DMS 273 treated with DMSO at 0.1 percent for 48 hours (cell line): ENCODE results near the gene DDX51.
"Not testable (repeated sequence)": the region's sequence is repeated elsewhere in the genome, so short reads cannot be mapped to it uniquely, and the experiment has no call there.

Source experiments
- DNase-seq: peaks from one replicate; lab custom pipeline; 2025; lab: John Stamatoyannopoulos, UW

The DDX51 gene

DNA sequence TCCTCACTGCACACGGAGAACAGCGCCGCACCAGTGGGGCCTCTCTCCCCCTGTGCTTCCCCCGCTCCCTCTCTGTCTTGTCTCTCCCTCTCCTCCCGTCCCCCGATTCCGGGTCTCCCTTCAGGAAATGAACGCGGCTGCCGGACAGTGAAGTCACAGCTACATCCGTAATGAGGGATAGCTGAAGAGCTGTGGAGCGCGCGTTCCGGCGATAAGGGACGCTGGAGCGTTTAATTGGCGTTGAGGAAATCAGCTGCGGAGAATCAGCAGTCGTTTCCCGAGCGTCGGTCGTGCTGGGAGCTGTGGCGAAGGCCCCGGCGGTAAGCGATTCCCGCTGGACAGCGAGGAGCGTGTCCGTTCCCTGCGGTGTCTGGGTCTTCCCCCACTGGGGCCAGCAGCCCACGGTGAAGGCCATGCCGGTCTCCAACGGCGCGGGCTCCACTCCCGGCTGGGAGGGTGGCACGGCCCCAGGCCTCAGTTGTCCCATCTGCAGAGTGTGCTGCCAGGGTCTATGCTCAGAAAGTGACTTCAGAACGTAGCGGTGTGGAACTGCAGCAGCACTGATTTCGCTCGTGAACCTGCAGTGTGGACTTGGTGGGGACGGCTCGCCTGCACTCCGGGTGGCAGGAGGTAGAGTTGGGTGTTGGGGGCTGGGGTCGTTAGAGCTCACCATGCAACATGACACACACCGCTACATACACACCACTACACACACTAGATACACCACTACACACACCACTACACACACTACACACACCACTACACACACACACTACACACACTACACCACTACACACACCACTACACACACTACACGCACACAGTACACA lies 11.0 kb upstream of the DDX51 start:
- DNase-seq: no peak

DNA sequence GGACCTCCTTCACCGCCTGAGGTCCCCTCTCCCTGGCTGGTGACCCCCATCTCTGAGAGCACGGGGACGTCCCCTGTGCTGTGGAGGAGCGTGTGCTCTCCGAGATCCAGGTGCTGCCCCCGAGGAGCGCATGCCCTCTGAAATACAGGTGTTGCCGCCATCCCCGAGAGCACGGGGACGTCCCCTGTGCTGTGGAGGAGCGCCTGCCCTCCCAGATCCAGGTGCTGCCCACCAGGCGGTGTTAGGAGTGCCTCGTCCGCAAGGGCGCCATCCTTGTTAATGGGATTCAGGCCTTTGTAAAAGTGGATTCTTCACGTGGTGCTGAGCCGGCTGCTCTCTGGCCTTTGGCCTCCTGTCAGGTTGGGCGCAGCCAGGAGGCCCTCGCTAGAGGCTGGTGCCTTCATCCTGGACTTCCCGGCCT lies 10.2 kb upstream of the DDX51 start:
- no peak for DNase-seq

DNA sequence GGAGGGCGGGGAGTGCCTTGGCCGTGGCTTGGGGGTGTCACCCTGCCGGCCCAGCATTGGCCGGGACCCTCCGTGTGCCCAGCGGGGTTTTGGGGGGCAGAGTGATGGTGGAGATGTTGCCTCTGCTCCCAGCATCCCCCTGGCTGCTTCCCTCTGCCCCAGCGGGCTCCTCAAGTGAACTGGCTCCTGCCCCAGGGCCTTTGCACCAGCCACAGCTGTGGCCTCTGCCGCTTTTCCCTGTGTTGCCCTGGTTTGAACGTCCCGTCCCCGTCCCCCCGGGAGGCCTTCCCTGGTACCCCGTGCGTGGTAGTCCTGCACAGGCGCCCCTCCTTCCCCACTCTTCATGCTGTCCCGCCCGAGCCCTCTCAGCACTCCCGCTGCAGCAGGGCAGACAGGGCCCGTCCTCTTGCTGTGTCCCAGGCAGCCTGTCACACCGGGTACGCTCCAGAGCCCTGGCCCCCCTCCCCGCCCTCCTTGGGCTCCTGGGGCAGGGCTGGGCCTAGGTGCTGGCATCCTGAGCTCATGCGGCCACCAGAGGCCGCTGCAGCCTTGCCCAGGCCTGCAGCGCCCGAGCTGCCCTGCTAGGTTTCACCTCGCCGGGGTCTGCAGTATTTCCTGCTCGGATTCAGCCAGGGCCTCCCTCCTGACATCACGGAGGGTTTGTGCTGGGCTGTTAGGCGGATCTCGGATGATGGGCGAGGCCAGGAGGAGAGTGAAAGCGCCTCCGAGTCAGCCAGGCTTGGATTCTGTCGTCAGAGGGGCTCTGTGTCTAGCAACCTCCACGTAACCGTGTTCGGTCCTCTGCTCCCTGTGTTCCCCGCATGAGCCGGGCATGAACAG lies 9.6 kb upstream of the DDX51 start:
- DNase-seq: no peak

DNA sequence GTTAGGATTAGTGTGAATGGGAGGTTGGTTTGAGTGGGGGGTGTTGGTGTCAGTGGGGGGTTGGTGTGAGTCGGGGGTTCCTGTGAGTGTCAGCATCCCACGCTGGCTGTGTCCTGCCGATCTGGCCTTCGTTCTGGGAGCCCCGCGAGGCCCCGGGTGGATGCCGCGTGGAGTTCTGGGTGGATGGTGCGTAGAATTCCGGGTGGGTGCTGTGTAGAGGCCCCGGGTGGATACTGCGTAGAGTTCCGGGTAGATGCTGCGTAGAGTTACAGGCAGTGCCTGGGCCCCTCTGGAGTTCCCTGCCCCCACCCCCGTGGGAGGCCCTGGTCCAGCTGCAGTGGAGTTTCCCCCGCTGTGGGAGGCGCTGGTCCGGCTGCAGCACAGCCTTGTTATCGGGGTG lies 8.8 kb upstream of the DDX51 start:
- DNase-seq: no peak

DNA sequence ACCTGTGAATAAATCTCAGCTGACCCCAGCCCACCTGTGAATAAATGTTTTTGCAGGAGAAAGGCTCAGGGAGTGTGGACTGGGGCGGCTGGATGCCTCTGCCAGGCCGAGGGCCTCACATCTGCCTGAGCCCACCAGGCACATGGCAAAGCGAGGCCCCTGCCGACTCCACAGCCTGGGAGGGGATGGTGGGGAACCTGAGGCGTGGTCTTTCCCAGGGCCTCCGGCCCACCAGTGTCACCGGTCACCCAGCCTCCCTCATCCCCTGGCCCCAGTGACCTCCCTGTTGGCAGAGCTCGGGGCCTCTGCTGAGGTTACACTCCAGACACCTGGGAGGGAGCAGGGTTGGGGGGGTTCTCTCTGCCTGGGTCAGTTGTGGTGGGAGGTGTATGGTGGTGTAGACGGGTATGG lies 8.3 kb upstream of the DDX51 start:
- no peak for DNase-seq

DNA sequence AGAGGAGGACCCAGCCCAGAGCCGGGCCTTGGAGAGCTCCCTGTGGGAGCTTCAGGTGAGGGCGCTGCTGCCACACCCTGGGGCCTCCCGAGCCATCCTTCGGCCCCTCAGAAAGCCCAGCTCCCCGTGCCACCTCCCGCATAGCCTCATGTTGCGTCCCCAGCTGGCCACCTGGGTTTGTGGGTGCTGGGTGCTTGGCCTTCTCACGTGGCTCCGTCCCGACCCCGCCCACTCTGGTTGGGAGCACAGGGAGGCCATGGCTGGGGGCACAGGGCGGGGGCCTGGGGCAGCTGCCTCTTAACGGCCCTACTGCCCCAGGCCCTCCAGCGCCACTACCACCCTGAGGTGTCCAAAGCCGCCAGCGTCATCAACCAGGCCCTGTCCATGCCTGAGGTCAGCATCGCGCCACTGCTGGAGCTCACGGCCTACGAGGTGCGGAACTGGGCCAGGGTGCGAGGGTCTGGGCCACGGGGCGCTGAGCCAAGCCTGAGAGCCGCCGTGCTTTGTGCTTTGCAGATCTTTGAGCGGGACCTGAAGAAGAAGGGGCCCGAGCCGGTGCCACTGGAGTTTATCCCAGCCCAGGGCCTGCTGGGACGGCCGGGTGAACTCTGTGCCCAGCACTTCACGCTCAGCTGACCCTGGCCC lies 7.8 kb upstream of the DDX51 start:
- DNase-seq: no peak

DNA sequence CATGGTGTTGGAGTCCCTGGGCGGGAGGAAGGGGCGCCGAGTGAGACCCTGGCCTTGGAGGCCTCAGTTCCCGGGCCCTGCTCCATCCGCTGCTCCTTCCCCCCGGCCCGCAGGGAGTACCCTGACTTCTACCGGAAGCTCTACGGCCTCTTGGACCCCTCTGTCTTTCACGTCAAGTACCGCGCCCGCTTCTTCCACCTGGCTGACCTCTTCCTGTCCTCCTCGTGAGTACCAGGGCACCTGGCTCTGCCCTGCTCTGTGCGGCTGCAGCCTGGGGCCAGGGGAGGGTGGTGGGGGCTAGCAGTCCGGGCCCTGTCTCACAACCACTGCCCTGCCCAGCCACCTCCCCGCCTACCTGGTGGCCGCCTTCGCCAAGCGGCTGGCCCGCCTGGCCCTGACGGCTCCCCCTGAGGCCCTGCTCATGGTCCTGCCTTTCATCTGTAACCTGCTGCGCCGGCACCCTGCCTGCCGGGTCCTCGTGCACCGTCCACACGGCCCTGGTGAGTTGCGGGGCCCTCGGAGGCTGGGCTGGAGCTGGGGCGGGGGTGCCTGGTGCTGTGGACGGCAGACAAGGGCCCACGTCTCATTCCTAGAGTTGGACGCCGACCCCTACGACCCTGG lies 7.1 kb upstream of the DDX51 start:
- no peak for DNase-seq

DNA sequence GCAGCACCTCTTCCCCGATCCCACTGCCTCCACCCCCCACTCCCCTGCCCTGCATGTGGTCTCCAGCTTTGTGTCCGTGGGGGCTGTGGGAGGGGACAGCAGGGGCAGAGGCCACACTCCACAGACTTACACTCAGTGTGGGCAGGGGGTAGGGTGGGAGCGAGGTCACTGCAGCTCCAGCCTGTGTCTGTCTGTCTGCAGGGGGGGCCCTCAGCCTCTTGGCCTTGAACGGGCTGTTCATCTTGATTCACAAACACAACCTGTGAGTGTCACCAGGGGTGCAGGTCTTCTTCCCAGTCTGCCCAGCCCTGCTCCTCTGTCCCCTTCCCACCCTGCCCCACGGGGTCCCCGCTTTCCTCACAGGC lies 6.6 kb upstream of the DDX51 start:
- no peak for DNase-seq

DNA sequence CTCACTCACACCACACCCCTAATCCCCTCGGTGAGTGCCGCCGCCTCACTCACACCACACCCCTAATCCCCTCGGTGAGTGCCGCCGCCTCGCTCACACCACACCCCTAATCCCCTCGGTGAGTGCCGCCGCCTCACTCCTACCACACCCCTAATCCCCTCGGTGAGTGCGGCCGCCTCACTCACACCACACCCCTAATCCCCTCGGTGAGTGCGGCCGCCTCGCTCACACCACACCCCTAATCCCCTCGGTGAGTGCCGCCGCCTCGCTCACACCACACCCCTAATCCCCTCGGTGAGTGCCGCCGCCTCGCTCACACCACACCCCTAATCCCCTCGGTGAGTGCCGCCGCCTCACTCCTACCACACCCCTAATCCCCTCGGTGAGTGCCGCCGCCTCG lies 5.4 kb upstream of the DDX51 start:
- DNase-seq: not testable (repeated sequence)

DNA sequence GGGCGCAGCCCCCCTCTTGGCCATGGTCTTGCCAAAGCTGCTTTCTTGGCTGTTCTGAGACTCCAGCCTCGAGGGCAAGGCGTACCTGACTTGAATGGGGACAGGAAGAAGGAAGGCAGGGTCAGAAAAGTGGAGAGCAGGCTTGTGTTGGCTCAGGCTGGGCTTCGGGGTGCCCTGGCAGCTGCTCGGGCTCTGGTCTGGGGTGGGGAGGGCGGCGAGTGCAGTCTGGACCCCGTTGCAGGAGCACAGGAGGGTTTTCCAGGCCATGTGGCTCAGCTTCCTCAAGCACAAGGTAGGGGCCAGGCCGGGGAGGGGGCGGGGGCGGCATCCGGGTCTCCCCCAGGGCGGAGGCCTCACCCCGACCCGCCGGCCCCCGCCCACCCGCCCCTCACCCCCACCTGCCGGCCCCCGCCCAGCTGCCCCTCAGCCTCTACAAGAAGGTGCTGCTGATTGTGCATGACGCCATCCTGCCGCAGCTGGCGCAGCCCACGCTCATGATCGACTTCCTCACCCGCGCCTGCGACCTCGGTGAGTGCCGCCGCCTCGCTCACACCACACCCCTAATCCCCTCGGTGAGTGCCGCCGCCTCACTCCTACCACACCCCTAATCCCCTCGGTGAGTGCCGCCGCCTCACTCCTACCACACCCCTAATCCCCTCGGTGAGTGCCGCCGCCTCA lies 4.4 kb upstream of the DDX51 start:
- no peak for DNase-seq

DNA sequence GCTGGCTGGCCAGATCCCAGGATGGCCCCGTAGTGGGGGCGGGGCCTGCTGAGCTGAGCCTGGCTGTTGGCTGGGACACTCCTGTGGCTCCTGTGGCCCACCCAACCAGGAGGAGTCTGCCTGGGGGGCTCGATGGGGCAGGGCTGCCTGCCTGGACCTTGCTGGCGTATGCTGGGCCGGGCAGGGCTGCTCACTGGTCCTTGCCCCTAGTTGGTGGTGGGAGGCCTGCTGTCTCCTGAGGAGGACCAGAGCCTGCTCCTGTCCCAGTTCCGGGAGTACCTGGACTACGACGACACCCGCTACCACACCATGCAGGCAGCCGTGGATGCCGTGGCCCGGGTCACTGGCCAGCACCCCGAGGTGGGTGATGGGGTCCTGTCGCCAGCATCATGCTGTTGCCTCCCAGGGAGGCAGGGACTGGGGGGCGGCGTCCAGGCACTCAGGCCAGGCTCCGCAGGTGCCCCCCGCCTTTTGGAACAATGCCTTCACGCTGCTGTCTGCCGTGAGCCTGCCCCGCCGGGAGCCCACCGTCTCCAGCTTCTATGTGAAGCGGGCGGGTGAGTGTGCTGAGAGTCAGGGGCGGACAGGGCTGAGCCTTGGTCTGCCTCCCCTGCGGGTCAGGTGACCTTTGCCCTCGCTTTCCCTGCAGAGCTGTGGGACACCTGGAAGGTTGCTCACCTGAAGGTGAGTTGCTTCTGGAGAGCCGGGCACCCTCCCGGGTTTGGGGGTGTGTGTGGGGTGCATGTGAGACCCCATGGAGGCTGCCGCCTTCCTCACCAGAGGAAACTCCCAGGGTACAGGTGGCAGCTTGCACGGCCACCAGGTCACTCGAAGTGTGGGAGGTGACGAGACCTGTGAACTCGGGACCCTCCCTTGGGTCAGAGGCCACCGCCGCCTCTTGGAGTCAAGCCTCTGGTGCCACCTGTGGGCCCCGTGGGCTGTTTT lies 3.6 kb upstream of the DDX51 start:
- DNase-seq: no peak

DNA sequence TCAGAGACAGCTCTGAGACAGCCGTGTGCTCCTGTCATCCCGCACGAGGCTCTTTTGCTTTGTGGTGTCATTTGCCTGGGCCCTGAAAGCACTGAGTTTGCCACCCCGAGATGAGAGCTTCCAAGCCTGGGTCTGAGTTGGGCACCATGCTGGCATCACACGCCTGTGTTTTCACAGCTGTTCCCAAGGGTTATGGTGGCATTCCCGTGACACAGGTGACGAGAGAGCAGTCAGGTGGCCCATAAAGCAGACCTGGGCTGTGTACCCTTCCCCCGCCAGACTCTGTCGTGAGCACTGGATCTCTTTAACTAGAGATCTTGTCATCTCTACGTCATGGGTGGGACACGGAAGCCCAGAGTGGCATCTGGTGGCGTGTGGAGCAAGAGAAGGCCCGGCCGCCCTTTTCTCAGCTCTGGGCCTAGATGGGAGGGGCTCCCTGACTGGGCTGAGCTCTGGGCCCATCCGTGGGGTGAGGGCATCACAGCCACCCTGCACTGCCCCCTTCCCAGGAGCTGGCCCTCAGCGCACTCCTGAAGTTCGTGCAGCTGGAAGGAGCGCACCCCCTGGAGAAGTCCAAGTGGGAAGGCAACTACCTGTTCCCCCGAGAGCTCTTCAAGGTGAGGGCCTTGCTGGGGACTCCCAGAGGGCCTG lies 2.8 kb upstream of the DDX51 start:
- DNase-seq: no peak

DNA sequence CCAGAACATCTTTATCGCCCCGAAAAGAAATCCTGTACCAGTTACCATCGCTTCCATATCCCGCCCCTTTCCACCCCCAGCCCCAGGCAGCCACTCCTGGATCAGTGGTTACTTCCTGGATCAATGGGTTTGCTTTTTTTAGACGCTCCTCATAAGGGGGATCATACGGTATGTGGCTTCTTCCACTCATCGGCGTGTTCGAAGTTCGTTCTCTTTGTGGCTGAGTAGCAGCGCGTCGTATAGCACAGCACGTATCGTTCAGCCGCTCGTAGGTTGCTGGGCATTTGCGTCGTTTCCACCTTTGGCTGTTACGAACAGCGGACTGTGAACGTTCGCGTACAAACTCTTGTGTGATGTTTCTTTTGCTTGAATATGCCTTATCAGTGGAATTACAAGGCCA lies 2.0 kb upstream of the DDX51 start:
- no peak for DNase-seq

DNA sequence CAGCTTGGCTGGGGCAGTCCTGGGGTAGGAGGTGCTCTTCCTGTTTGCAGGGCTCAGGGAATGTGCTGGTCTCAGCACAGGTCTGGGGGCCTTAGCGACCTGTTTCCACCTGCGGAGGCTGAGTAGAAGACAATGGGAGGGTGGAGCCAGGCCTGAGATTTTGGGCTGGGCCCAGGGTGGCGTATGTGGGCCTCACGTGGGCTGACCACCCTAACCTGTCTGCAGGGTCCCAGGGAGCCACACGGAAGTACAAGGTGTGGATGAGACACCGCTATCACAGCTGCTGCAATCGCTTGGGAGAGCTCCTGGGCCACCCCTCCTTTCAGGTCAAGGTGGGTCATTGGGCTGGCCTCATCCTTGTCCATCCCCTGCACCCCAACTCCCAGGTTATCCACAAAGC lies 1.2 kb upstream of the DDX51 start:
- DNase-seq: no peak

DNA sequence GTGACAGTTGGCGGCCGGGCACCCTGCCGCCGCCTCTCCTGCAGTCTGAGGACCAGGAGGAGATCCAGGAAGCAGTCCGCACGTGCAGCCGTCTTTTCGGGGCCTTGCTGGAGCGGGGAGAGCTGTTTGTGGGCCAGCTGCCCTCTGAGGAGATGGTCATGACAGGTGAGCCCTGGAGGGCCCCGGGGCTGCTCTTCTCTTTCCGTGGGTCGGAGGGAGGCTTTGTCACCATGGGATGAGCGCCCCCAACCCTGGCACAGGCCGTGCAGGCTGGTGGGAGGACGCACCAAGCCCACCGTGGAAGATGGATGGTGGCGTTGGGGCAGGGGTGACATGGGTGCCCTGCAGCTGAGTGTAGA lies 670 bp upstream of the DDX51 start:
- no peak for DNase-seq

DNA sequence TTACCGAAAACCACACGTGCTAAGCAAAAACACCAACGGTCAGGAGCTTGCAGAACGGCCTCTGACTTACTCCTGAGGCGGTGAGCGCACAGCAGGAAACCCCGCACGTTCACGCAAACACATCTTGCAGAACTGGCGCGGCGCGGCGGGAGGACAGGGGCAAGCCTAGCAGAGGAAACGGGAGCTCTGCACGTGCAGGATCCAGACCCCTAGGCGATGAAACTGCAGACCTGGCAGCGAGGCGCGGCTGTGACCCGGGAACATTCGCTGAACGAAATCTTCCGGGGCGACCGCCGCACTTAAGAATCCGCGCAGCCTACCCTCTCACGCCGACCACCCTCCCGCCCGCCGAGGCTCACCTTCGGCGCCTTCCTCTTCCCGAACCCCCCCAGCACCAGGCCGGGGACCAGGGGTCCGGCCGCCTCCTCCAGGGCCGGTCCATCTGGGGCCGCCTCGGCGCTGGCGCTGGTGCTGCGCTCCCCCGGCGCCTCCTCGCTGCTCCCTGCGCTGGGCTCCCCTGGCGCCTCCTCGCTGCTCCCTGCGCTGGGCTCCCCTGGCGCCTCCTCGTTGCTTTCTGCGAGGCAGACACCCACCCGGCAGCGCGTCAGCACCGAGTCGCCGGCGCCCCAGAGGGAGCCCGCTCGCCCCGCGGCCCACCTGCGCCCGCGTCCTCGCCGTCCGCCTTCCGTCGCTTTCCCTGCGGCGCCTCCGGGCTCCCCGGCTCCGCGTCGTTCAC lies 615 bp downstream of the DDX51 start:
- DNase-seq: no peak

DNA sequence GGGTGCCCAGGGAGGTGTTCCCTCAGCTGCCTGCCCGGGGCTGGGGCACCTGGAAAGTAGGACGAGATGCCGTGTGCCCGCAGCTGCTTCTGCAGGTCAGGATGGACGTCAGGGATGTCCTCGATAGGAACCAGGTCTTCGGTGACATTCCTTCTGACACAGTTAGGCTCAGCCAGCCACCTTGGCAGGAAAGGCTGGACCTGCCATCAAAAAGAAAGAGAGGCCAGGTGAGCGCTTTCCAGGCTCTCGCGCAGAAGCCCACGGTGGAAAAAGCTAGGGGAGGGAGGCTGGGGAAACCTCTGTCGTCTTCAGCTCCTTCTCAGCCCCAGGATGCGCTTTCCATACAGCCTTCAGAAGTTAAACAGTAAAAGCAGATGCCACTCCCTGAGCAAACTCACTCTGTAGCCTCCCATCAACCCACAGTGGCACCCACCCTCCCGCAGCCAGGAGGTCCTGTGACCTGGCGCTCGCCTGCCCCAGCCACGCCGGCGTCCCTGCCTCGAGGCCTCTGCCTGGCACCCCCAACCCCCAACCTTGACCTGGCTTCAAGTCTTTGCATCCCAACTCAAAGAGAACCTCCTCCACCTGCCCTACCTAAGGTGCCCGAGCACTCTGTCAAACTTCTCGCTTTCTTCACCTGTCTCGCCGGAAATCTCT lies 1.3 kb downstream of the DDX51 start:
- no peak for DNase-seq

DNA sequence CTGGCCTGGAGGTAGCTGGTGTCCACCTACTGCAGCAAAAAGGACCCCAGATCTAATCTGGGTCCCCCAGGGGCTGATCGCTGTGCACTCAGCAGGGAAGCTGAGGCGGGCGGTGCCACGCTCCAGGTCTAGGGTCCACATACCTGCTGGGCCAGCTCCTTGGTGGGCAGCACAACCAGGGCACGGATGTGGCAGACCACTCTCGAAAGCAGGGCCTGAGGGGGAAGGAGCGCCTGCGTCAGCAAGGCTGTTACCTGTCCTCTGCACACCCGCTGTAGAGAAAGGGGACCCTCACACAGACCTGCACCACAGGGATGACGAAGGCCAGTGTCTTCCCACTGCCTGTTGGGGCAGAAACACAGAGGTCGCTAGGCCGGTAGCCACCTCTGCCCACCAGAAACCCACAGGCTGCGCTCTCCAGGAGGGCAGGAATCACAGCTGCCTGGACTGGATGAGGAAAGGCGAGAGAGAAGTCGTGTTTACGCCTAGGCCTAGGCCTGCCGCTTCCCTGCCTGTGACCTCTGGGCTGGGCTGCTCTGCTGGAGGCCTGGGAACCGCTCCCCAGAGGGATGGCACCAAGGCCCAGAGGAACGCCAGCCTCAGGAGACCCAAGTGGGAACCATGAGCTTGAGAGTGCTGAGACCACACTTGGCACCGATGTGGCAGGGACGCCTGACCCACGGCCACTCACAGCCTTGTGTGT lies 2.0 kb downstream of the DDX51 start:
- DNase-seq: no peak
